HG02798 (cell line): ENCODE data around the gene TAS1R2.
"Not testable (repeated sequence)": the region's sequence is repeated elsewhere in the genome, so short reads cannot be mapped to it uniquely, and the experiment has no call there.

Experiments
- ATAC-seq: cut with Tn5 transposase; IDR thresholded peaks from one replicate; pipeline ENCODE4 v1.9.1; 2021; ENCODE audit warnings: mild to moderate bottlenecking; ENCODE audit not compliant: unreplicated experiment, poor library complexity

TAS1R2 gene

DNA sequence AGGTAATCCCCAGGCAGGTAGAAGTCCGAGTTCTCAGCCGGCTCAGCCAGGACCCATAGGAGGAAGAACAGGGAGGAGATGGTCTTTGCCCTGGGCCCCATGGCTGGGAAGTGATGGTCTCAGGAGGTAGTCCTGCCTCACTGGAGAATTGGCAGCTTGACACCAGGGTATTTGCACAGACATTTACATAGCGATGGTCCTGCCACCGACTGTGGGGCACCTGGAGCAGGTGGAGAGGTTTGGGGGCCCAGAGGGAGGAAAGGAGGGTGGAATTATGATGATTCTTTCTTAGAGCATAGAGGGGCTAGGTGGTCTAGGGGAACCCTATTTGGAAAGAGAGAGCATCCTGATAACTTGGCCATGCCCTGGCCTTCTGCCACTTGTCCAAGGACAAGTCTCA, at the start of gene TAS1R2:
Gene TAS1R2 (minus strand): TSS at position 101 of the 400 bp plus-strand sequence. CDS start 0 bp downstream, at position 101.
- ATAC-seq = no peak

GRCh38 chr1:18907917-18908845, 48.7 kb upstream of the TAS1R2 start:
- no peak for ATAC-seq

DNA sequence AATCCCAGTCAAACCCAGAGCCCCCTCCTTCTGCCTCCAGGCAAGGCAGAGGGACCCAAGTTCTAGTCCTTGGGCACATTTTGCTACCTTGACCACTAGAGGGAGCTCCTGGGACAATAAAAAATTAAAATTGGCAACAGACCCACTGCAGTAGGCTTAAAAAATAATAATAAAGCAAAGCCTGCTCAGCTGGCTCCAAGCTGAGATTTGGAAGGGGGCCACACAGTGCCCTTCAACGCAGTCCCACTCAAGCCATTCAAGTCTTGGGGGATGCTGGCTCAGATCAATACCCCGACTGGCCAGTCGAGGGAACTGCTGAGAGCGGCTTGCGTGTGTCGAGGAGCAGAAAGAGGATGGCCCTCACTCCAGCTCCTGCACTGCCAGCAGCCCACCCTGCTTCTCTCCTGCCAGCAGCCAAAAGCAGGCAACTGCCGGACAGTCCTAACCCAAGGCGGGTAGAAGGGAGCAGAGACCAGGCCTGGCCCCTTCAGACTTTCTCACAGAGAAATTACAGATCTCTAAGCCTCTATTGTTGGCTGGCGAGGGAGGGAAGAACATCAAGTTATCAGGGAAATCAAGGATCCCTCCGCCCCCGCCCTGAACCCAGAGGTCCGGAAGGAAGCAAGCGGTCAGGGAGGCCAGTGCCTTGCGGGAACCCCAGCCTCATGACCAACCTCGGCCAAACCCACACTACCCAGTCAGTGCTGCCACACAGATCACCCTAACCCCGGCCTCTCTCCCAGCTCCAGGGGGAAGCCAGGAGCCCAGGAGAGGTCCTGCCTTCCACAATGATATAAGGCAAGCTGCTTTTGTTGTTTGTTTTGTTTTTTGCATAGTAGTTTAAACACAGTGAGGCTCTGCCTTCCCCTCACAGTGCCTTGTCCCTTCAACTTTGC, 47.8 kb upstream of the TAS1R2 start:
- no peak for ATAC-seq

- no peak for ATAC-seq
These were observed 43.9 kb upstream of the TAS1R2 start for GRCh38 chr1:18903291-18903756.

GRCh38 chr1:18902523-18903290, 43.2 kb upstream of the TAS1R2 start, which contains the start of gene ALDH4A1:
ALDH4A1 (minus strand) TSS chr1:18902555; CDS start chr1:18902523, 32 bp downstream.
- ATAC-seq = peak; percentile 97

DNA sequence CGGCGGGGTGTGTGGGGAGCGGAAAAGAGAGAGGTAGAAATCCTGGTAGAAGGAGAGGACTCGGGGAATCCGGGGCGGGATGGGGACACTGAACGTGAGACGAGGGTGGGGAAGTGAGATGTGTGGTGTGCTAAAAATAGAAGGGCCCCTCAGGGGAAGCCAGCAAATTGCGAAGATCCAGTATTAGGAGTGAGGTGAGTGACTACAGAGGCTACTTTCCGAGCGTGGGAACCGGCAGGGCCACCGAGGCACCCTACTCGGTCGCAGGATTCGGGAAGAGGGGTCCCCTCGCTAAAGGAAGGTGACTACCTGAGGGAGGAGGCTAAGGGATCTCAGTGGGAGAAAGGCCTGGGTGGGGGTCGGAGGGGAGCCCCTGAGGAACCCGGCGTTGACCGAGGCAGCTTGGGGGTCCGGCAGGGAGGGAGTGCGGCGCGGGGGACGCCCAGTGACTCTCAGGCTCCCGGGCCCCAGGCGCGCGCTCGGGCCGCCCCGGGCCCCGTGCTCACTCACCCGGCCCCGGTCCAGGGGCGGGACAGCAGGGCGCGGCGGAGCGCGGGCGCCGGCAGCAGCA, 42.6 kb upstream of the TAS1R2 start:
- peak; percentile 1 for ATAC-seq

DNA sequence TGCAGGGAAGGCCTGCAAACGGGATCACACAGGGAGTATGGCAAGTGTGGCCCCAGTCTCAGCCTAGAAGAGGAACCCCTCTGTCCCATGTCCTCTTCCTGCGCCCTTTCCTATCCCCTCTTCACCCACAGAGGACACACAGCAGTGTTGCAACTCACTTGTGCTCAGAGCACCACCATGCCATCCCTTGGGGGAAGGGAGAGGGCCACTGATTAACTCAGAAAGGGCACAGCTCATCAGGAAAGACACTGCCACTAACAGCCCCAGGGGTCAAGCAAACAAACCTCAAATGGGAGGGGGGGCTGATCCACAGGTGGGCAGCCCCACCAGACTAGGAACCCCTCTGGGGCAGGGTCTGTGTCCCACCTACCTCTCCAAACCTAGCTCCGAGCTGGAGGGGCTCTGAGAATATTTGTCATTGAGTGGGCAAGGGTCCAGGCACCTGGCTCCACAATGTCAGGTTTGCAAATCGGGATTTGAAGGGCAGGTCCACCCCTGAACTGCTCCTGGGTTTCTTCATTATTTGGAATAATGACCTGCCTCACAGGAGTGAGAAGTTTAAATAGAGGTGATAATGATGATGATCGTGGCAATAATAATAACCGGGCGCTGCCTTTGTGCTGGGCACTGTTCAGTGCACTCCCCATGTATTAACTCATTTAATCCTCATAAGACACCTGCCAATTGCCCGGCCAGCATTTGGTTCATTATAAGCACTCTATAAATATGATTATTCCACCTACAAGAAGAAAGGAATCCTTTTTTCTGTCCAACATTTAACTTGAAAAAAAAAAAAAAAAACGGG, 41.9 kb upstream of the TAS1R2 start:
- ATAC-seq = no peak

- ATAC-seq = no peak
These were observed 40.9 kb upstream of the TAS1R2 start for GRCh38 chr1:18900303-18900841.

DNA sequence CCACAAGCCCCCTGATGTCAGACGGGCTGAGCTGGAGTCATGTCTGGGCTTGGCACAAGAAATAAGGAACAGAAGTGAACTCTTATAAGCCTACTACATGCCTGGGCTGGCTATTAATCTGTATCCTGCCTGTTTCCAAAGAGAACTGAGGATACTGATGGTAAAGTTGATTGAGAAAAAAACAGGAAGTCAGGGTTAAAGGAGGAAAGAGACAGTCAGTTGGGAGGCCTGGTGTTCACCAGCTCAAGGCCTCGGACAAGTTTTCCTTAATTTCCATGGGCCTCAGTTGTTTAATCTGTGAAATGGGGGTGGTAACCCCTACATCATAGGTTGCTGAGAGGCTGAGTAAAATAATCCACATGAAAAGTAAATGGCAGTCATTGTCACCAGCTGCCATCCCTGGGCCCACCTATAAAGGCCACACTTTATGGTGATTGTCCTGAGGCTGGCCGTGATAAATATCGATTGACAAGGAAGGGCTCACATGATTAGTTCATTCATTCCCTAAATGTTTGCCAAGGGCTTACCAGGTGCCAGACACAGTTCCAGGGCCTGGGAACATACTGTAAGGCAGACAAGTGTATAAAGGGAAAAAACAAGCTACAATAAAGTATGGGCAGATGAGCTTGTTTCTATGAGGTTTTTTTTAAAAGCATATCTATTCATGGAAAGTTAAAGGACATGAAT, 40.0 kb upstream of the TAS1R2 start:
- no peak for ATAC-seq

DNA sequence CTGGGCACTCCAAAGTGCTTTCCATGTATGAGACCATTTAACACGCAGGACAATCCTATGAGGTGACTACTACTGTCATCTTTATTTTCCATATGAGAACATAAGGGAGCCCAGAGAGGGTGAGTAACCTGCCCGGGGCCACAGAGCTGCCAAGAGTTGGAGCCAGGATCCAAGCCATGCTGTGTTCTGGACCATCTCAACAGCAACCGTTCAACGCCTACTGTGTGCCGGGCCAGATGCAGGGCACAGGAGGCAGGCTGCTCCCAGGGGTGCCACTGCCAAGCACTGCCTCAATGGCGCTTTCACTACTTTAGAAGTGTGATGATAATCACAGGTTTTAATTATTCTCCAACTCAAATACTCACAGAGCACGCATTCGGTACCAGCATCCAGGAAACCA, 39.1 kb upstream of the TAS1R2 start:
- ATAC-seq = no peak

DNA sequence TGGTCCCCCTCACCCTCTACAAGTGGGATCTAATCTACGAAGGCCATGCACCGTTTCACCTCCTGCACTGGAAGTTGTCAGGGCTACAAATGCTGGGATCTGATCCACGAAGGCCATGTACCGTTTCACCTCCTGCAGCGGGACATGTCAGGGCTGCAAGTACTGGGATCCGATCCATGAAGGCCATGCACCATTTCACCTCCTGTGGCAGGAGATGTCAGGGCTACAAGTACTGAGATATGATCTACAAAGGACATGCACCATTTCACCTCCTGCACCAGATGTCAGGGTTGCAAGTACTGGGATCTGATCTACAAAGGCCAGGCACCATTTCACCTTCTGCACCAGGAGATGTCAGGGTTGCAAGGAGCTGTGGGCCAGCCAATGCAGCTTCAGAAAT, 35.9 kb upstream of the TAS1R2 start:
- ATAC-seq = no peak

DNA sequence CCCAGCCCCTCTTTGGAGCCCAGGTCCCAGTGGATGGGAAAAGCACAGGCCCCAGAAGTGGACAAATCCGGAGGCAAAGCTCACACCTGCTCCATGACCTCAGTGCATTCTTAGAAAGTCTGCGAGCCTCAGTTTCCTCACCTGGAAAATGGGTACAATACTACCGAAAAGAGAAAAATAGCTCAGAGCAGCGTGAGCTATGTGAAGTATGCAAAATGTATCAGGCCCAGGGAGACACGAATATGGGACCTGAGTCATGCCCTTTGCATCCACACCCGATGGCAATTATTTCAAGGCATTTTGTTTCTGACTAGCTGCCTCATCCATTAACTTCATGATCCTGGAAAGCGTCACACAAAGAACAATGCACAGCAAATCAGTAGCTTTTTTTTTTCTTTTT, 33.7 kb upstream of the TAS1R2 start:
- no peak for ATAC-seq

GRCh38 chr1:18891858-18892257, 32.4 kb upstream of the TAS1R2 start:
- not testable (repeated sequence) for ATAC-seq

DNA sequence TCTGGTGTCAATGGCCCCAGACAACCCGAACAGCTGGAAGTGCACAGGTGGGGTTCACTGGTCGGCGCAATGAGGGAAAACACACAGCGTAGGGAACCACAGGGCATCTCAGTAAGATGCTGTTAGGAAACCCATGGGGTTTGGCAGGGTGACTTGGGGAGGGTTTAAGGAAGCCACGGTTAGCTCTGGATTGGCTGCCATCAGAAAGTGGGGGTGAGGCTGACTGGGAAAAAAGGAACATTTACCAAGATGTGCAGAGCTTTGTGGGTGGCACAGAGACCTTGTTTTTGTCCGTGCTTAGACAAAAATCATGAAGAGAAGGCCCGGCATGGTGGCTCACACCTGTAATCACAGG, 31.9 kb upstream of the TAS1R2 start:
- ATAC-seq = no peak

- ATAC-seq = no peak
These were observed 31.4 kb upstream of the TAS1R2 start for GRCh38 chr1:18890706-18891425.

DNA sequence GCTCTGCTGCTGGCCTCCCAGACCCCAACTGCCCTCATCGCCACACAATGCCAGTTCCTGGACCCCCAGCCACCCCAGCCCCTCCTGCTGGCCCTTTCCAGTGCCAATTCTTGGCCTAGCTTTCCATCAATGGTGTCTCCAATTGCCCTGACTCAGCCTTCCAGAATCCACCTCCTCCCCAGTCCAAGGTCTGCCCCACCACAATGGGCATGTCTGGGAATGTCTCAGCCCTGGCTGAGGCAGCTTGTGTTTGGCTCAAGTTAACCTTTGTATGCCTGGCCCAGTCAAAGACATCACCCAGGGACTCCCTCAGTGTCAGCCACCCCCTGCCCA, 26.5 kb upstream of the TAS1R2 start:
- no peak for ATAC-seq

- no peak for ATAC-seq
These were observed 26.0 kb upstream of the TAS1R2 start for GRCh38 chr1:18885311-18886002.
